ENCODE measurements around the gene OR52W1.

DNA sequence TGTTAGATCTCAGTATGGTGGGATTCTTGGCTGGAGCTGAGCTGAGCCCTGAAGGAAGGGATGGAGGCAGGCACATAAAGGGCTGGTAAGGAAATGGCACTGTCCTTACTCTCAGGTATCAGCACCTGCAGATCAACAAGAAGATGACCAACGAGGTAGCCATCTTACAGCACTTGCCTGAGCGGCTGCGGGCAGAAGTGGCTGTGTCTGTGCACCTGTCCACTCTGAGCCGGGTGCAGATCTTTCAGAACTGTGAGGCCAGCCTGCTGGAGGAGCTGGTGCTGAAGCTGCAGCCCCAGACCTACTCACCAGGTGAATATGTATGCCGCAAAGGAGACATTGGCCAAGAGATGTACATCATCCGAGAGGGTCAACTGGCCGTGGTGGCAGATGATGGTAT is 42.3 kb downstream of the OR52W1 start:
- TF ChIP-seq, protein P1, sequence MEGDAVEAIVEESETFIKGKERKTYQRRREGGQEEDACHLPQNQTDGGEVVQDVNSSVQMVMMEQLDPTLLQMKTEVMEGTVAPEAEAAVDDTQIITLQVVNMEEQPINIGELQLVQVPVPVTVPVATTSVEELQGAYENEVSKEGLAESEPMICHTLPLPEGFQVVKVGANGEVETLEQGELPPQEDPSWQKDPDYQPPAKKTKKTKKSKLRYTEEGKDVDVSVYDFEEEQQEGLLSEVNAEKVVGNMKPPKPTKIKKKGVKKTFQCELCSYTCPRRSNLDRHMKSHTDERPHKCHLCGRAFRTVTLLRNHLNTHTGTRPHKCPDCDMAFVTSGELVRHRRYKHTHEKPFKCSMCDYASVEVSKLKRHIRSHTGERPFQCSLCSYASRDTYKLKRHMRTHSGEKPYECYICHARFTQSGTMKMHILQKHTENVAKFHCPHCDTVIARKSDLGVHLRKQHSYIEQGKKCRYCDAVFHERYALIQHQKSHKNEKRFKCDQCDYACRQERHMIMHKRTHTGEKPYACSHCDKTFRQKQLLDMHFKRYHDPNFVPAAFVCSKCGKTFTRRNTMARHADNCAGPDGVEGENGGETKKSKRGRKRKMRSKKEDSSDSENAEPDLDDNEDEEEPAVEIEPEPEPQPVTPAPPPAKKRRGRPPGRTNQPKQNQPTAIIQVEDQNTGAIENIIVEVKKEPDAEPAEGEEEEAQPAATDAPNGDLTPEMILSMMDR (IDR thresholded peaks at IDR 0.05; ENCODE audit: extremely low read depth in 1 of 2, insufficient read depth in 1 of 2, low read depth in 1 of 2, low read length in 2 of 2), result no peak
- TF ChIP-seq EZH2 (IDR thresholded peaks at IDR 0.05; ENCODE audit: borderline replicate concordance, low read depth, low read length, severe bottlenecking) (no peak), POLR2A (IDR thresholded peaks at IDR 0.05; ENCODE audit: low read depth, low read length) (no peak), POLR2AphosphoS5 (IDR thresholded peaks at IDR 0.05; ENCODE audit: insufficient read depth, low read depth, low read length) (no peak), JUN (IDR thresholded peaks at IDR 0.05; ENCODE audit: borderline replicate concordance, insufficient read depth, insufficient read length, low read depth) (no peak), MYC (IDR thresholded peaks at IDR 0.05; ENCODE audit: low read depth, low read length) (no peak), GATA2 (IDR thresholded peaks at IDR 0.05; ENCODE audit: insufficient read depth, insufficient read length, low read depth, low read length) (no peak)
- TF ChIP-seq, protein P2, sequence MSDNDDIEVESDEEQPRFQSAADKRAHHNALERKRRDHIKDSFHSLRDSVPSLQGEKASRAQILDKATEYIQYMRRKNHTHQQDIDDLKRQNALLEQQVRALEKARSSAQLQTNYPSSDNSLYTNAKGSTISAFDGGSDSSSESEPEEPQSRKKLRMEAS (IDR thresholded peaks at IDR 0.05; ENCODE audit: insufficient read depth, insufficient read length), result no peak
